ENCODE measurements around the gene ASCL4. TPM values are rescaled to one million over a fixed set of nuclear protein-coding genes. Genes with fewer than 3 reads are reported as not detected.

The ASCL4 gene
- total RNA-seq, 1 donor from 2014 or later, result not detected

GRCh38 chr12:107760207-107760808, 14.2 kb upstream of the ASCL4 start:
- H3K4me3 ChIP-seq (ENCODE audit: low read depth, low read length), result peak overlapping the region; percentile 57
- H3K36me3 ChIP-seq (ENCODE audit: control insufficient read depth, insufficient read depth, low read length), result peaks cover 7% of the 10 kb centered on the region
- DNase-seq (ENCODE audit: low read depth) (peak; percentile 8), FAIRE-seq (no peak)
- H3K27me3 ChIP-seq (ENCODE audit: control insufficient read depth, insufficient read depth, low read length), result no peaks in the 10 kb centered on the region
- TF ChIP-seq CTCF (IDR thresholded peaks at IDR 0.05; ENCODE audit: insufficient read depth, low read length, severe bottlenecking), result no peak

- FAIRE-seq, result no peak
These were observed 13.5 kb upstream of the ASCL4 start, which contains the start of gene PRDM4 for GRCh38 chr12:107760809-107761501. Gene PRDM4 (minus strand): TSS chr12:107761137. CDS start chr12:107760515, 622 bp downstream.

GRCh38 chr12:107761502-107761904, 13.0 kb upstream of the ASCL4 start:
- H3K27me3 ChIP-seq (ENCODE audit: control insufficient read depth, insufficient read depth, low read length), result no peaks in the 10 kb centered on the region
- H3K36me3 ChIP-seq (ENCODE audit: control insufficient read depth, insufficient read depth, low read length), result peaks cover 5% of the 10 kb centered on the region
- DNase-seq (ENCODE audit: low read depth) (no peak), FAIRE-seq (no peak)
- H3K4me3 ChIP-seq (ENCODE audit: low read depth, low read length), result peak overlapping the region; percentile 38
- no peak for TF ChIP-seq CTCF (IDR thresholded peaks at IDR 0.05; ENCODE audit: insufficient read depth, low read length, severe bottlenecking)

More at GRCh38 chr12:107760809-107761501, 13.5 kb upstream of the ASCL4 start, which contains the start of gene PRDM4:
- peaks cover 6% of the 10 kb centered on the region for H3K36me3 ChIP-seq (ENCODE audit: control insufficient read depth, insufficient read depth, low read length)
- peak within 1 kb of the TSS; percentile 57 for H3K4me3 ChIP-seq (ENCODE audit: low read depth, low read length)
- TF ChIP-seq CTCF (IDR thresholded peaks at IDR 0.05; ENCODE audit: insufficient read depth, low read length, severe bottlenecking), result no peak
- no peaks in the 10 kb centered on the region for H3K27me3 ChIP-seq (ENCODE audit: control insufficient read depth, insufficient read depth, low read length)
- DNase-seq (ENCODE audit: low read depth), result peak; percentile 82

GRCh38 chr12:107762874-107763273, 11.6 kb upstream of the ASCL4 start:
- FAIRE-seq (no peak), DNase-seq (ENCODE audit: low read depth) (no peak)
- no peak for TF ChIP-seq CTCF (IDR thresholded peaks at IDR 0.05; ENCODE audit: insufficient read depth, low read length, severe bottlenecking)
- Histone ChIP-seq H3K4me3 (ENCODE audit: low read depth, low read length) (no peak overlapping the region), H3K27me3 (ENCODE audit: control insufficient read depth, insufficient read depth, low read length) (no peaks in the 10 kb centered on the region), H3K36me3 (ENCODE audit: control insufficient read depth, insufficient read depth, low read length) (no peaks in the 10 kb centered on the region)

- DNase-seq (ENCODE audit: low read depth) (no peak), FAIRE-seq (peak; percentile 55)
- Histone ChIP-seq H3K27me3 (ENCODE audit: control insufficient read depth, insufficient read depth, low read length) (no peaks in the 10 kb centered on the region), H3K4me3 (ENCODE audit: low read depth, low read length) (no peak overlapping the region), H3K36me3 (ENCODE audit: control insufficient read depth, insufficient read depth, low read length) (no peaks in the 10 kb centered on the region)
- no peak for TF ChIP-seq CTCF (IDR thresholded peaks at IDR 0.05; ENCODE audit: insufficient read depth, low read length, severe bottlenecking)
These were observed 9.9 kb upstream of the ASCL4 start for GRCh38 chr12:107764626-107765025.

Data from bronchial epithelial cell (primary cell).